ENCODE measurements around the gene FRMPD2. TPM values are rescaled to one million over a fixed set of nuclear protein-coding genes. Genes with fewer than 3 reads are reported as not detected.
"Not testable (repeated sequence)": the region's sequence is repeated elsewhere in the genome, so short reads cannot be mapped to it uniquely, and the experiment has no call there.

Gene FRMPD2
- total RNA-seq, 2 experiments from 2014 or later: not detected

GRCh38 chr10:48172715-48173114 is 101.8 kb downstream of the FRMPD2 start:
- intact Hi-C loops (cut with micrococcal nuclease); DNase-seq; H3K9me3 Mint-ChIP-seq; H3K27ac Mint-ChIP-seq; H3K36me3 Mint-ChIP-seq (ENCODE audit: low read depth); H3K4me1 Mint-ChIP-seq (ENCODE audit: low read depth); CTCF ChIA-PET; H3K27me3 Mint-ChIP-seq (ENCODE audit: low read depth); H3K4me3 Mint-ChIP-seq: not testable (repeated sequence)

- H3K27me3 Mint-ChIP-seq (ENCODE audit: low read depth); H3K4me3 Mint-ChIP-seq; H3K9me3 Mint-ChIP-seq; DNase-seq; H3K4me1 Mint-ChIP-seq (ENCODE audit: low read depth); CTCF ChIA-PET; H3K36me3 Mint-ChIP-seq (ENCODE audit: low read depth); intact Hi-C loops (cut with micrococcal nuclease); H3K27ac Mint-ChIP-seq: not testable (repeated sequence)
Measured at GRCh38 chr10:48160670-48161069, 113.8 kb downstream of the FRMPD2 start.

GRCh38 chr10:48160163-48160562 is 114.3 kb downstream of the FRMPD2 start:
- H3K9me3 Mint-ChIP-seq; H3K4me1 Mint-ChIP-seq (ENCODE audit: low read depth); H3K27ac Mint-ChIP-seq; H3K36me3 Mint-ChIP-seq (ENCODE audit: low read depth); intact Hi-C loops (cut with micrococcal nuclease); DNase-seq; CTCF ChIA-PET; H3K4me3 Mint-ChIP-seq; H3K27me3 Mint-ChIP-seq (ENCODE audit: low read depth): not testable (repeated sequence)

- H3K9me3 Mint-ChIP-seq; H3K4me1 Mint-ChIP-seq (ENCODE audit: low read depth); H3K4me3 Mint-ChIP-seq; intact Hi-C loops (cut with micrococcal nuclease); H3K27ac Mint-ChIP-seq; H3K36me3 Mint-ChIP-seq (ENCODE audit: low read depth); CTCF ChIA-PET; H3K27me3 Mint-ChIP-seq (ENCODE audit: low read depth); DNase-seq: not testable (repeated sequence)
Measured at GRCh38 chr10:48154211-48155140, 120.0 kb downstream of the FRMPD2 start.

GRCh38 chr10:48147643-48148042 is 126.9 kb downstream of the FRMPD2 start:
- H3K4me3 Mint-ChIP-seq; CTCF ChIA-PET; DNase-seq; intact Hi-C loops (cut with micrococcal nuclease); H3K36me3 Mint-ChIP-seq (ENCODE audit: low read depth); H3K27ac Mint-ChIP-seq; H3K4me1 Mint-ChIP-seq (ENCODE audit: low read depth); H3K9me3 Mint-ChIP-seq; H3K27me3 Mint-ChIP-seq (ENCODE audit: low read depth): not testable (repeated sequence)

GRCh38 chr10:48143721-48144642 is 130.5 kb downstream of the FRMPD2 start:
- H3K4me3 Mint-ChIP-seq; H3K4me1 Mint-ChIP-seq (ENCODE audit: low read depth); DNase-seq; H3K9me3 Mint-ChIP-seq; H3K27me3 Mint-ChIP-seq (ENCODE audit: low read depth); CTCF ChIA-PET; intact Hi-C loops (cut with micrococcal nuclease); H3K36me3 Mint-ChIP-seq (ENCODE audit: low read depth); H3K27ac Mint-ChIP-seq: not testable (repeated sequence)

GRCh38 chr10:48140949-48141348 is 133.5 kb downstream of the FRMPD2 start:
- H3K36me3 Mint-ChIP-seq (ENCODE audit: low read depth); H3K27ac Mint-ChIP-seq; H3K4me1 Mint-ChIP-seq (ENCODE audit: low read depth); H3K4me3 Mint-ChIP-seq; H3K27me3 Mint-ChIP-seq (ENCODE audit: low read depth); DNase-seq; intact Hi-C loops (cut with micrococcal nuclease); H3K9me3 Mint-ChIP-seq; CTCF ChIA-PET: not testable (repeated sequence)

GRCh38 chr10:48139953-48140850 is 134.3 kb downstream of the FRMPD2 start:
- intact Hi-C loops (cut with micrococcal nuclease); H3K9me3 Mint-ChIP-seq; DNase-seq; H3K36me3 Mint-ChIP-seq (ENCODE audit: low read depth); H3K27me3 Mint-ChIP-seq (ENCODE audit: low read depth); H3K27ac Mint-ChIP-seq; H3K4me1 Mint-ChIP-seq (ENCODE audit: low read depth); CTCF ChIA-PET: not testable (repeated sequence)
- peak overlapping the region; percentile 21 for H3K4me3 Mint-ChIP-seq

GRCh38 chr10:48128954-48129353 is 145.5 kb downstream of the FRMPD2 start:
- DNase-seq; H3K27ac Mint-ChIP-seq; H3K9me3 Mint-ChIP-seq; H3K36me3 Mint-ChIP-seq (ENCODE audit: low read depth); CTCF ChIA-PET; H3K4me1 Mint-ChIP-seq (ENCODE audit: low read depth); intact Hi-C loops (cut with micrococcal nuclease); H3K4me3 Mint-ChIP-seq; H3K27me3 Mint-ChIP-seq (ENCODE audit: low read depth): not testable (repeated sequence)

- CTCF ChIA-PET; H3K4me1 Mint-ChIP-seq (ENCODE audit: low read depth); H3K27ac Mint-ChIP-seq; H3K4me3 Mint-ChIP-seq; H3K36me3 Mint-ChIP-seq (ENCODE audit: low read depth); H3K27me3 Mint-ChIP-seq (ENCODE audit: low read depth); intact Hi-C loops (cut with micrococcal nuclease); DNase-seq; H3K9me3 Mint-ChIP-seq: not testable (repeated sequence)
Measured at GRCh38 chr10:48126251-48126650, 148.2 kb downstream of the FRMPD2 start.

- DNase-seq; intact Hi-C loops (cut with micrococcal nuclease); H3K27ac Mint-ChIP-seq; H3K4me1 Mint-ChIP-seq (ENCODE audit: low read depth); H3K36me3 Mint-ChIP-seq (ENCODE audit: low read depth); H3K27me3 Mint-ChIP-seq (ENCODE audit: low read depth); CTCF ChIA-PET; H3K4me3 Mint-ChIP-seq; H3K9me3 Mint-ChIP-seq: not testable (repeated sequence)
Measured at GRCh38 chr10:48125631-48126030, 148.9 kb downstream of the FRMPD2 start.

GRCh38 chr10:48122618-48123017 is 151.9 kb downstream of the FRMPD2 start:
- CTCF ChIA-PET; H3K27ac Mint-ChIP-seq; H3K36me3 Mint-ChIP-seq (ENCODE audit: low read depth); H3K9me3 Mint-ChIP-seq; H3K4me3 Mint-ChIP-seq; intact Hi-C loops (cut with micrococcal nuclease); H3K27me3 Mint-ChIP-seq (ENCODE audit: low read depth); H3K4me1 Mint-ChIP-seq (ENCODE audit: low read depth); DNase-seq: not testable (repeated sequence)

All from activated naive CD4-positive, alpha-beta T cell treated with anti-CD3 and anti-CD28 coated beads for 36 hours (primary cell).